ENCODE data around the gene SH3BP2. TPM values are rescaled to one million over a fixed set of nuclear protein-coding genes. Genes with fewer than 3 reads are reported as not detected.

The SH3BP2 gene
- total RNA-seq, 1 experiment from 2014 or later = 54.0 TPM

DNA sequence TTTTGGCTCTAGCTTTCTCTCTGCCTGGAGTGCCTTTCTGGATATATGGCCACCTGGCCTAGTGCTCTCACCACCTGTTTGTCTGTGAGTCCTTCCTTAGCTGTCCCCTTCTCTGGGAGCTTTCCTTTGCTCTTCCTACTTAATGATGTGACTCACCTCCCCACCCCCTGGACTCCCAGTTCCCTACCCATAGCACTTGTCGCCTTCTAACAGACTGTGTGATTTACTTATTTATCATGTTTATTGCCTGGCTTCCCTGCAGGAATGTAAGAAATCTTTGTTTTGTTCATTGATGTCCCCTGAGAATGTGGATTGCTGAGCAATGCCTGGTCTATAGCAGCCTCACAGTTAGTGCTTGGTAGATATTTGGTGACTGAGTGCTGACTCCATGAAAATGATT is 69.6 kb downstream of the SH3BP2 start:
- ChIA-PET CTCF (interaction anchor here (0.5 kb wide), 1 partner anchor 258 kb away, joined by 3 read pairs; no protein-coding TSS in a partner anchor), POLR2A (ENCODE audit: unreplicated experiment) (interaction anchor here (0.7 kb wide), 1 partner anchor 153 kb away, joined by 4 read pairs; no protein-coding TSS in a partner anchor)
- peaks cover 15% of the 10 kb centered on the region for H3K4me1 ChIP-seq (replicated peaks; ENCODE audit: insufficient read depth)
- peak; percentile 15 to 62 for DNase-seq
- no peak overlapping the region for H2AFZ ChIP-seq
- H3K4me2 ChIP-seq = no peak overlapping the region
- BruUV-seq (replicated peaks) = no TSS peak
- H3K4me3 ChIP-seq = no peak overlapping the region
- H3F3A ChIP-seq (ENCODE audit: insufficient read depth, low read depth) = no peaks in the 10 kb centered on the region; the same call in 1 of the 2 replicates
- no peaks in the 10 kb centered on the region for H3K27me3 ChIP-seq (ENCODE audit: insufficient read depth, low read depth)
- H4K20me1 ChIP-seq (ENCODE audit: insufficient read depth) = no peaks in the 10 kb centered on the region; the same call in 1 of the 2 replicates
- intact Hi-C loops (cut with micrococcal nuclease; ENCODE audit: unreplicated experiment) = no loop called here
- H3K79me2 ChIP-seq (ENCODE audit: low read depth) = peaks cover 46% of the 10 kb centered on the region
- H3K9me2 ChIP-seq (ENCODE audit: insufficient read depth) = no peaks in the 10 kb centered on the region
- H3K9me3 ChIP-seq (ENCODE audit: insufficient read depth, low read depth) = no peaks in the 10 kb centered on the region
- no peak overlapping the region for H3K27ac ChIP-seq
- no peaks in the 10 kb centered on the region for H3K36me3 ChIP-seq (ENCODE audit: low read depth)
- TF ChIP-seq EZH2 (IDR thresholded peaks at IDR 0.05; ENCODE audit: low read depth) = no peak
- TF ChIP-seq, protein P1, sequence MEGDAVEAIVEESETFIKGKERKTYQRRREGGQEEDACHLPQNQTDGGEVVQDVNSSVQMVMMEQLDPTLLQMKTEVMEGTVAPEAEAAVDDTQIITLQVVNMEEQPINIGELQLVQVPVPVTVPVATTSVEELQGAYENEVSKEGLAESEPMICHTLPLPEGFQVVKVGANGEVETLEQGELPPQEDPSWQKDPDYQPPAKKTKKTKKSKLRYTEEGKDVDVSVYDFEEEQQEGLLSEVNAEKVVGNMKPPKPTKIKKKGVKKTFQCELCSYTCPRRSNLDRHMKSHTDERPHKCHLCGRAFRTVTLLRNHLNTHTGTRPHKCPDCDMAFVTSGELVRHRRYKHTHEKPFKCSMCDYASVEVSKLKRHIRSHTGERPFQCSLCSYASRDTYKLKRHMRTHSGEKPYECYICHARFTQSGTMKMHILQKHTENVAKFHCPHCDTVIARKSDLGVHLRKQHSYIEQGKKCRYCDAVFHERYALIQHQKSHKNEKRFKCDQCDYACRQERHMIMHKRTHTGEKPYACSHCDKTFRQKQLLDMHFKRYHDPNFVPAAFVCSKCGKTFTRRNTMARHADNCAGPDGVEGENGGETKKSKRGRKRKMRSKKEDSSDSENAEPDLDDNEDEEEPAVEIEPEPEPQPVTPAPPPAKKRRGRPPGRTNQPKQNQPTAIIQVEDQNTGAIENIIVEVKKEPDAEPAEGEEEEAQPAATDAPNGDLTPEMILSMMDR (conservative IDR thresholded peaks at IDR 0.05) = no peak

- POLR2A ChIA-PET (ENCODE audit: unreplicated experiment) = no interaction called here
- Histone ChIP-seq H3K27me3 (ENCODE audit: insufficient read depth, low read depth) (no peaks in the 10 kb centered on the region), H3K4me1 (replicated peaks; ENCODE audit: insufficient read depth) (peaks cover 15% of the 10 kb centered on the region), H3K4me2 (no peak overlapping the region), H3K4me3 (no peak overlapping the region), H4K20me1 (ENCODE audit: insufficient read depth) (no peaks in the 10 kb centered on the region; the same call in 1 of the 2 replicates), H3K9me3 (ENCODE audit: insufficient read depth, low read depth) (no peaks in the 10 kb centered on the region), H3K27ac (no peak overlapping the region), H3K9me2 (ENCODE audit: insufficient read depth) (no peaks in the 10 kb centered on the region), H3K79me2 (ENCODE audit: low read depth) (peaks cover 45% of the 10 kb centered on the region), H3F3A (ENCODE audit: insufficient read depth, low read depth) (no peaks in the 10 kb centered on the region; the same call in 1 of the 2 replicates), H3K36me3 (ENCODE audit: low read depth) (no peaks in the 10 kb centered on the region), H2AFZ (no peak overlapping the region)
- TF ChIP-seq EZH2 (IDR thresholded peaks at IDR 0.05; ENCODE audit: low read depth) = no peak
- TF ChIP-seq, protein P1 (conservative IDR thresholded peaks at IDR 0.05) = no peak
- CTCF ChIA-PET = no interaction called here
- intact Hi-C loops (cut with micrococcal nuclease; ENCODE audit: unreplicated experiment) = no loop called here
- no peak for DNase-seq
- no TSS peak for BruUV-seq (replicated peaks)
Observed at GRCh38 chr4:2863649-2864048, 70.8 kb downstream of the SH3BP2 start.

- TF ChIP-seq EZH2 (IDR thresholded peaks at IDR 0.05; ENCODE audit: low read depth) = no peak
- TF ChIP-seq, protein P1 (conservative IDR thresholded peaks at IDR 0.05) = no peak
- peaks cover 35% of the 10 kb centered on the region; the same call in 1 of the 2 replicates for H3K79me2 ChIP-seq (ENCODE audit: low read depth)
- no peaks in the 10 kb centered on the region for H3K36me3 ChIP-seq (ENCODE audit: low read depth)
- no peak overlapping the region for H3K4me3 ChIP-seq
- no peaks in the 10 kb centered on the region for H3K9me3 ChIP-seq (ENCODE audit: insufficient read depth, low read depth)
- ChIA-PET CTCF (no interaction called here), POLR2A (ENCODE audit: unreplicated experiment) (no interaction called here)
- H2AFZ ChIP-seq = no peak overlapping the region
- H3K27ac ChIP-seq = no peak overlapping the region
- H4K20me1 ChIP-seq (ENCODE audit: insufficient read depth) = no peaks in the 10 kb centered on the region; the same call in 1 of the 2 replicates
- intact Hi-C loops (cut with micrococcal nuclease; ENCODE audit: unreplicated experiment) = no loop called here
- no peaks in the 10 kb centered on the region for H3K27me3 ChIP-seq (ENCODE audit: insufficient read depth, low read depth)
- no peaks in the 10 kb centered on the region for H3K9me2 ChIP-seq (ENCODE audit: insufficient read depth)
- no peak overlapping the region for H3K4me2 ChIP-seq
- no TSS peak for BruUV-seq (replicated peaks)
- H3K4me1 ChIP-seq (replicated peaks; ENCODE audit: insufficient read depth) = peaks cover 13% of the 10 kb centered on the region
- no peak for DNase-seq
- no peaks in the 10 kb centered on the region; the same call in 1 of the 2 replicates for H3F3A ChIP-seq (ENCODE audit: insufficient read depth, low read depth)
Observed at GRCh38 chr4:2865196-2865780, 72.4 kb downstream of the SH3BP2 start.

Data from PC-9 (cell line).